Effector CD4-positive, alpha-beta T cell (primary cell): ENCODE measurements around the gene GRIK1.
A peak's percentile ranks its signal among the peaks of the same experiment; 100 is the strongest.

Source experiments
- DNase-seq: peaks from one replicate; pipeline ENCODE4 v3.0.0-alpha.2; 2020

The GRIK1 gene

GRCh38 chr21:29904359-29905282, 35.2 kb downstream of the GRIK1 start:
- DNase-seq: no peak

- DNase-seq: no peak
Measured at GRCh38 chr21:29896884-29897283, 42.9 kb downstream of the GRIK1 start.

GRCh38 chr21:29893687-29894086, 46.1 kb downstream of the GRIK1 start:
- no peak for DNase-seq

- DNase-seq: no peak
Measured at GRCh38 chr21:29892379-29892778, 47.4 kb downstream of the GRIK1 start.

GRCh38 chr21:29888437-29888836, 51.4 kb downstream of the GRIK1 start:
- DNase-seq: no peak

GRCh38 chr21:29887313-29888009, 52.3 kb downstream of the GRIK1 start:
- DNase-seq: no peak

- DNase-seq: no peak
Measured at GRCh38 chr21:29885491-29885890, 54.3 kb downstream of the GRIK1 start.

- no peak for DNase-seq
Measured at GRCh38 chr21:29875873-29876272, 63.9 kb downstream of the GRIK1 start.

GRCh38 chr21:29875036-29875716, 64.6 kb downstream of the GRIK1 start:
- no peak for DNase-seq

- DNase-seq: no peak
Measured at GRCh38 chr21:29873908-29874307, 65.9 kb downstream of the GRIK1 start.

- no peak for DNase-seq
Measured at GRCh38 chr21:29870814-29871213, 69.0 kb downstream of the GRIK1 start.

- DNase-seq: no peak
Measured at GRCh38 chr21:29867796-29868195, 72.0 kb downstream of the GRIK1 start.

GRCh38 chr21:29860346-29860745, 79.5 kb downstream of the GRIK1 start:
- no peak for DNase-seq

GRCh38 chr21:29857150-29857549, 82.6 kb downstream of the GRIK1 start:
- no peak for DNase-seq

GRCh38 chr21:29854795-29855194, 85.0 kb downstream of the GRIK1 start:
- no peak for DNase-seq

GRCh38 chr21:29851611-29852010, 88.2 kb downstream of the GRIK1 start:
- DNase-seq: no peak

GRCh38 chr21:29849735-29850176, 90.0 kb downstream of the GRIK1 start:
- peak; percentile 21 for DNase-seq

GRCh38 chr21:29843804-29844203, 96.0 kb downstream of the GRIK1 start:
- DNase-seq: no peak

GRCh38 chr21:29834617-29835016, 105.2 kb downstream of the GRIK1 start:
- no peak for DNase-seq

GRCh38 chr21:29832217-29832616, 107.6 kb downstream of the GRIK1 start:
- no peak for DNase-seq

GRCh38 chr21:29829564-29830275, 110.1 kb downstream of the GRIK1 start:
- no peak for DNase-seq

- DNase-seq: no peak
Measured at GRCh38 chr21:29827647-29828046, 112.1 kb downstream of the GRIK1 start.

GRCh38 chr21:29827236-29827635, 112.6 kb downstream of the GRIK1 start:
- DNase-seq: no peak
